AG08396 (cell line): ENCODE results near the gene DMPK.

Experiments used
- DNase-seq: peaks from one replicate; pipeline ENCODE4 v3.0.0; 2012; ENCODE audit warnings: low spot score, mixed read lengths

The DMPK gene

DNA sequence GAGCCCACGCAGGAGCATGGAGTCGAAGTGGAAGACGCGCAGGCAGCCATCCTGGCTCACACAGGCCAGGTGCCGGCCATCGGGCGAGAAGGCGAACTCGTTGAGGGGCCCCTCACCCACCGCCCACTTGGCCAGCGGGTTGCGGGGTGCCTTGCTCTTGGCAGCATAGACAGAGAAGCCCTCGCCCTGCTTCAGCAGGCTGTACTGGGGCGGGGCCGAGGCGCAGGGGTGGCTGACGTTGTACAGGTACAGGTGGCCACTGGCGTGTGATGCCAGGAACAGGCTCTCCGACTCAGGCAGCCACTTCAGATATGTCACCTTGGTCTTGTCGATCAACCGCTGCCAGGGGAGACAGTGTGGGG, 4.2 kb upstream of the DMPK start:
- no peak for DNase-seq

DNA sequence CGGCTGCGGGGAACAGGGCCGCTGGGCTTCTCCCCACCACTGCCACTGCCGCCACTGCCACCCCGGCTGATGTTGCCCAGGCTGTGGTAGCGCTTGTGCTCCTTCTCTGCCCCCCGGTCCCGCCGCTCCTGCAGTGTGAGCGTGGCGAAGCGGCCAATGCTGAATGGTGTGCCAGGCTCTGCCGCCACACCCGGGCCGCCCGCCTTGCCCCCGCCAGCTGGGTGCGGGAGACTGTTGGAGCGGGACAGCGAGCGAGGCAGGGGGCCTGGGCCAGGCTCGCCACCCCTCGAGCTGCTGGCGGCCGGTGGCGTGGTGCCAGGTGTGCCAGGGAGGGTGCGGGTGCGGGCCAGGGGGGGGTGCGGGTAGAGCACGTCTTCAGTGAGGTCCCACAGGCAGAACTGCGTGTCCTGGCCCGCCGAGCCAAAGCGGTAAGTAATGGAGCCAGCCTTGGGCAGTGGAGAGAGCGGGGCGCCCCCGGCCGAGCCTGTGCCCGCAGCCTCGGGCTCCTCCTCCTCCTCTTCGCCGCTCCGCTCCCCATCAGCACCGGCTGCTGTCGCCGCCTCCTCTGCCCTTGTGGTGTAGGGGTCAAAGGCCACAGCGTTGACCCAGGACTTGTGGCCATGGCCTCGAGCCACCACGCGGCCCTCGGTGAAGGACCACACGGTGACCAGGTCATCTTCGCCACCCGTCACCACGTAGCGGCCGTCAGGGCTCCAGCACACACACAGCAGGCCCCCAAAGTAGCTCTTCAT, 3.7 kb upstream of the DMPK start:
- DNase-seq: no peak

DNA sequence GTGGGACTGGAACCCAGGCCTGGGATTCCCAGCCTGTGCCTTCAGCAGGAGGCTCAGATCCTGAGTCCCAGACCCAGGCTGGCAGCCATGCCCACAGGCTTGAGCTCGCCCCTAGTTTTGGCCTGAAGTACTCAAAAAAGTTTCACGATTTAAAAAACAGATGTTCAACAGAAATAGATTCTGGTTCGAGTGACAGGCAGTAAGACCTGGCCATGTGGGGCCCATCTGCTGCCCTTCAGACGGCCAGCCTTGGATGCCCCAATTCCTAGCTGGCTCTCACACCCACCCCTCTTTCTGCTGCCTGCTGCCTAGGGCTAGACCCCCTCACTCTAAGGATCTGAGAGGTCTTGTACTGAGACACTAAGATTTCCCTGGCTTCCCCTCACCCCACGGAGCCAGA, 2.8 kb upstream of the DMPK start:
- DNase-seq: no peak

DNA sequence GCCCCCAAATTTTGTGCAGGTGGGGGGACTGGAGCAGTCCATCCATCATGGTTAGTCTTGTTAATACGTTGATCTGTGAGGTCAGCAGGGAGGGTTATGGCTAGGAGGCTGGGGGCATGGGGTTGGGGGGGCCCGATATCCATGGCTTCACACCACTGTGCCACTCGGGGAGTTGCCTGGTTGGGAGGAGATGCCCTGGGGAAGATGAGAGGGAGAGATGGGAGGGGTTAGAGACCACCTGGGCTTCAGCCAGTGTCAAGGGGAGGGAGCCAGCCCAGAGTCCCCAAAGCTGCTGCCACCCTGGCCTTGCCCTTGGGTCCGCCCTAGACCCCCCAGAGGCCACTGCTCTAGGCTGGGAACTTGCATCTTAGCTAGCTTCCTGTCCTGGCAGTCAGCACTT, 1.8 kb upstream of the DMPK start:
- DNase-seq: no peak

DNA sequence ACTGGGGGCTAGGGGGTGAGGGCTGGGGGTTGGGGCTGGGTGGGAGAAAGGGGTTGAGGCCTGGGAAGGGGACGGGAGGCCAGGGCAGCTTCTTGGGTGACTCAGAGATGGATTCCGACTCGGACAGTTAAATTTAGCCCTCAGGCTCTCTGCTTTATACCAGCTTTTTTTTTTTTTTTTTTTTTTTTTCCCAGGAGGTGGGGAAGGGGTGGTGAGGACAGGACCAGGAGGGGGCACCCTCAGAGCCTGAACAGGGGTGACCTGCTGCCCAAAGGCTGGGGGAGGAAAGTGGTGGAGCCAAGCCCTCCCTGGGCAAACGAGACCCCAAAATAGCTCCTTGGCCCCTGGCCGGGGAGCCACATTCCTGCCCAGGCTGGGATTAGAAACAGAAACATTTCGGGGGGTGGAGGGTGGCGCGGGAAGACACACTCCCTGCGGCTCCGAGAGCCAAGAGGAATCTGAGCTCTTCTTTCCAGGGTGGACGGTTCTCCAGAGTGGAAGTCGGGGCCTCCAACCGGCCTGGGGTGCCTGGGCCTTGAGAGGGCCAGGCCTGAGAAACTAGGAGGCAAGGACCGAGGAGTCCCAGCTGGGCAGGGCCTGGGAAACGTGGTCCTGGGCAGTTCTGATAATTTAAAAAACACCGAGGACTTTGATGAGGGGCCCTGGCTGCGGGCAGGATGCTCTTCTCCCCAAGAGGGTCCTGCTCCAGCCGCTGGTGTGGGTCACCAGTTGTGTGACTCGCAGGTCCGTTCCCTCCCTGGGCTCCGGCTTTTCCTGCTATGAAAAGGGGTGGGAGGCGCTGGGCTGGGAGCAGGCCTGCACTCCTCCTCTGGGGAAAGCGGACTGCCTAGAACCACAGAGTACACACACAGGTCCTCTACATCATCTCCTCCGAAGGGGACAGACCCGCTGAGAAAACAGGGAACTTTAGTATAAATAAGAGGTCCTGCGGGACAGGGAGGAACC, 813 bp upstream of the DMPK start:
- DNase-seq: peak; percentile 88

DNA sequence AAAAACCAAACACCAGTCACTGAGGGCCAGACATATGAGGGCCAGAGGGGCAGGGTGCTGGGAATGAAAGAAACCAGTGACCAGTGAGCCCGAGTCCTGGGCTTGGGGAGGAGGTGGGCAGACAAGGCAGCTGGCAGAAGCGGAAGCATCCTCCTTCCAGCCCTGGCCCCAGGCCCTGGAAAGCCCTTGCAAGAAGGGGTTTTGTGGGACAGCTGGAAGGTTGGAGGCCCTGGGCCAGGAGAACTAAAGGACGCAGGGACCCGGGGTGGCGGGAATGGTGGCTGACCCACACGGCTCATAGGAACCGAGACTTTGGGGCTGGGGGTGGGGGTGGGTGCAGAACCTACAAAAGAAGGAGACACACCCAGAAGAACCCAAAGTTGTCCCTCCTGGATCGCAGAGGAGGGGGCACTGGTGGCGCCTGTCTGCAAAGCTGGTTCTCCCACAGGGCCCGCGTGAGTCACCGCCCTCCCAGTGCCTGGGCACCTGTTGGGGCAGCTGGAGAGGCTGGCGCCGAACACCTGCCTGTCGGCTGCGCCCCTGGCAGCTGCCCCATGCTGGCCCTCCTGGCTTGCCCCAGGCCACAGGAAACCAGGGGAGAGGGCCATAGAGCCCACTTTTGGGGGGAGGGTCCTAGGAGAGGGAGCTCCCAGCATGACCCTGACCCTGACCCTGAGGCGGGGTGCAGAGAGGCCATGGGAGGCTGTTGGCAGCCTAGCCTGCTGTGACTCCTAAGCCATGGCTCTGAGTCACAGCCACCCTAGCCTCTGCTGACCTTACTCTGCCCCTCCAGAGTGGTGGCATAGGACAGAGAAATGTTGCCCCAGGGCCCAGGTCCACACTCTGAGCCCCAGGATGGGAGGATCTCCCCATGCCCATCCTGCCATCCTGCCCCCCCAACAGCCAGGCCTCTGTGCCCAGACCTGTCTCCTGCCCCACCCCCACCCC, 802 bp downstream of the DMPK start:
- peak; percentile 67 for DNase-seq

DNA sequence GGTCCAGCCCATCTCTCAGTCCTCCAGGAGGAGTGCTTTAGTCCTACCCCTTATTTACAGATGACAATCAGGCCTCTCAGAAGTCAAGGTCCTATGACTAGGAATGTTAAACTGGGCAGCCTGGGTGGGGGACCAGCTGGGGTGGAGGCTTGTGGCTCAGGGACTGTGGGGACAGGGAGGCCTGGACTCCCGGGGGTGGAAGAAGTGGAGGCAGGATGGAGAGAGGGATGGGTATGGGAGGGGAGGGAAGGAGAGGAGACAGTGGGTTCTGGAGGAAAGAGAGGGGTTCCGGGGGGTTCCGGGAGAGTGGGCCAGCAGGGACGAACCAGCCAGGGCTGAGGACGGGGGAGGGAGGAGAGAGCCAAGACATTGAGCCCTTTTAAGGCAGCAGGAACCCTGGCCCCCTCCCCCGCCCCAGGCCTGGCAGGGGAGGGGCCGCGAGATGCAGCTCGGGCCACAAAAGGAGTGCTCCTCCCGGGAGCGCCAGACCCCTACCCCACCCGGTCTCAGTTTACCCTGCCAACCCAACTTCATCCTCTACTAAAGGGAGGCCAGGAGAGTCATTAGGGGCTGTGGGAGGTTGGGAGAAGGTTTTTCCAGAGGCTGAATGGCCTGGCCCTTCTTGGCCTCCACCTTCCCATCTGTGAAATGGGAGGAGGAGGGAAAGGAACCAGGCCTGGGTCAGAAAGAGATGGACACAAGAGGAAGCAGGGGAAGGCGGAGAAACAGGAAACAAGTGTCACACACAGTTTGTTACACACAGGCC, 1.7 kb downstream of the DMPK start:
- DNase-seq: no peak

DNA sequence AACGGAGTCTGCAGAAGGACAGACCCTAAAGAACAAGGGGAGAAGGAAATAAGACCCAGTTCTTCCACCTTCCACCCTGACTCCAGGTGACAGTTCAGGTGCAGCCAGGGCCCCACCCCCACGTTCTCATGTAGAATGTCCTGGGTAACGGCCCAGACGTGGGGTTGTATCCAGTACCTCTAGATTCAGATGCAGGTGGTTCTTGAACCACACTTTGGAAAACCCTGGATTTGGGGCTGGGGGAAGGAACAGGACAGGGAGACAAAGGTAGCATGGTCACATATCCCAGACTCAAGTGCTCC, 2.2 kb downstream of the DMPK start:
- DNase-seq: no peak

DNA sequence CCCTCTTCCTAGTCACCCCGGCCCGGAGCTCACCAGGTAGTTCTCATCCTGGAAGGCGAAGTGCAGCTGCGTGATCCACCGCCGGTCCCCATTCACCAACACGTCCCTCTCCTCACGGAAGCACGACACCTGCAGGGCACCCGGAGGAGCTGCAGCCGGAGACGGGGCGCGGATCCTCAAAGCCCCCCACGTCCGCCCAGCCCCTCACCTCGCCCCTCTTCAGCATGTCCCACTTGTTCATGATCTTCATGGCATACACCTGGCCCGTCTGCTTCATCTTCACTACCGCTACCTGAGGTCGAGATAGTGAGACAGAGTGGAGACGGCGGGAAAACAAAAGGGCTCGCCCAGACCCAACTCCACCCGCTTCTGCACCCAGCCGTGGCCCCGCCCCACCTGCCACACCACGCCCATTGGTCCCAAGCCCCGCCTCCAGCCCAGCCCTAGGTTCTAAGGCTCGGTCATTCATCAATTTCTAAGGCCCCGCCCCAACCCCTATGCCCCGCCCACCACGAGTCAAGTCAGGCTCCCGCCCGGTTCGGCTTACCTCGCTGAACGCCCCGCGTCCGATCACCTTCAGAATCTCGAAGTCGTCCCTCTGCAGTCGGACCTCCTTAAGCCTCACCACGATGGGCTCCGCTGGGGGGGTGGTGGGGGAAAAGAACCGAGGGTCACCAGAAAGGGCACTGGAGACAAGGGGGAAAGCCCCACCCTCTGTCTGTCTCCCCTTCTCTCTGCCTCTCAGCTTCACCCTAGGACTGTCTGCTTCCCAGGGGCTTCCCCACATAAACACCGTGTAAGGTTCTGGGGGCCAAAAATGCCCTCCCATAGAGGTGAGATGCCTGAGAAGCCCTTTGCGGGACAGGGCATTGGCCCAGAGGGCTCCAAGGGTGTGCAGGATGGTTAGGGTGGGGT, 2.8 kb downstream of the DMPK start:
- peak; percentile 75 for DNase-seq

DNA sequence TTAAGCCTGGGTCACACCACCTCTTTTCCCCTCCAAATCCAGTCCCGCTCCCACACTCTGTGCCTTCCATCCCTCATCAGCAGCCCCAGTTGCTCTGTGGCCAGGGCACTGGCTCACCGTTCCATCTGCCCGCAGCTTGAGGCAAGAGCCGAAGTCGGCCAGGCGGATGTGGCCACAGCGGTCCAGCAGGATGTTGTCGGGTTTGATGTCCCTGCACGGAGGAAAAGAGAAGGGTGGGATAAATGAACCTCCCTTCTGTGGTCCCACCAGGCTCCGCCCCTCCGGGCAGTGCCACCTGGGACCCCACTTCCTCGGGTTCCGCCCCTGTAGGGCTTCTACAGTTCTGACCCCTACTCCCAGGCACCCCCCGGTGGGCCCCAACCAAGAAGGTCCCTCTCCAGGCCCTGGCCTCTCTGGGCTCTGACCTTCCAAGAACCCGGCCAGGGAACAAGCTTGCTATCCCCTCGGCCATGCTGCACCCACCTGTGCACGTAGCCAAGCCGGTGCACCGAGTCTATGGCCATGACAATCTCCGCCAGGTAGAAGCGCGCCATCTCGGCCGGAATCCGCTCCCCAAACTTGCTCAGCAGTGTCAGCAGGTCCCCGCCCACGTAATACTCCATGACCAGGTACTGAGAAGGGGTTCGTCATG, 4.2 kb downstream of the DMPK start:
- no peak for DNase-seq

DNA sequence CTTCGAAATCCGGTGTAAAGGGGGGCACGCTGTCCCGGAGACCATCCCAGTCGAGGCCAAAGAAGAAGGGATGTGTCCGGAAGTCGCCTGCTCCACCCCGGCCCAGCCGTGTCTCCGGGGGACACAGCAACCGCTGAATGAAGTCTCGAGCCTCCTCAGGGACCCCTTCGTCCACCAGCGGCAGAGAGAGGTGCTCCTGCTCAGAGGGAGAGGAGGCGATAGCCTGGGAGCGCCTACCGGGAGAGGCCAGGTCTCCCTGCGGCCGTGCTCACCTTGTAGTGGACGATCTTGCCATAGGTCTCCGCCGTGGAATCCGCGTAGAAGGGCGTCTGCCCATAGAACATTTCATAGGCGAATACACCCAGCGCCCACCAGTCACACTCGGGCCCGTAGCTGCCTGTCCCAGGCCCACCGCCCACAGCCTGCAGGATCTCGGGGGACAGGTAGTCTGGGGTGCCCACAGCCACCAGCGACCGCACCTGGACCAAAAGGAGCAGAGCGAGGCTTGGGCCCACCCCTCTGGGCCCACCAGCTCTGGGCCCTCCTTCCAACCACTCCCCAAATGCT, 4.8 kb downstream of the DMPK start:
- no peak for DNase-seq

DNA sequence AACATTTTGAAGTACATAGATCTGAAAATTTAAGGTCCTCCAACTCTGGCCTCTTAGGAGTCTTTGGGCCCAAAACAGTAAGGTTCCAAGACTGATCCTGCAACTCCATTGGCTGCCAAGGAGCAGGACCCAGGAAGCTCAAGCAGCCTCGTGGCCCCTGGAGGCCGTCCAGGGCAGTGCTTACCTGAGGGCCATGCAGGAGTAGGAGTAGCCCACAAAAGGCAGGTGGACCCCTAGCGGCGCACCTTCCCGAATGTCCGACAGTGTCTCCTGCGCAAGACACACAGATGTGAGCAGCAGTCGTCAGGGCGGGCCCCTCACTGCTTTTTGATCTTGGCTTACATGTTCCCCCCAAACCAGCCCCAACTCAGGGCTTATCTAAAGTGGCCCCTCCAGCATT, 7.5 kb downstream of the DMPK start:
- DNase-seq: no peak

DNA sequence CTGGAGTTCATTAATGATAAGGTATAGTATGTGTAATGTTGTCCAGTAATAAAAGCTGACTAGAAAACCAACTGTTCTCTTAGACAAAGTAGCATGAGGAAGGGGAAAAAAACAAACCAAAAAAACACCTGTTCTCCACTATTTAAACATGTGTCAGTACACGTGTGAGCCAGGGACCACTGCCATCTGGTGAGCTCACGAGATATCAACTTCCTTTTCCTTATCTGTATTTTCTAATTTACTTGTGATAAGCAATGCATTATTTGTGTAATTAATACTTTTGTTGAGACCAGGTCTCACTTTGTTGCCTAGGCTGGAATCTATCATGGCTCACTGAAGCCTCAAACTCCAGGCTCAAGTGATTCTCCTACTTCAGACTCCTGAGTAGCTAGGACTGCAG, 8.9 kb downstream of the DMPK start:
- no peak for DNase-seq

DNA sequence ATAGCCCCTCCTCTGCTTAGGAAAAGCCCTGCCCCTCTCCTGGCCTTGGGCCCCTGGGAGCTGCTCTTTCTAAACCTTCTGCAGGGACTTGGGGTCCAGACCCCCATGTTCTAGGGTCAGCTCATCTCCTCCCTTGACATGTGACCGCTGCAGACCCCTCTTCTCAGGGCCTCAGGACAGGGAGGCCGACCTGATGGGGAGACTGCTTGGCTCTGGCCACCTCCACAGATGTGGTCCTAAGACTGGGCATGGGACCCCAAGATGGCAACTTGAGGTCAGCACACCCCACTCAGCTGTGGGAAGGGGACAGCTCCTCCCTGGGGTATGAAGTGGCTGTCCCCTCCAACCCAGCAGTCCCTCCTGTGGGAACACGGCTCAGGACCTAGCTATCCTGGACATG, 9.4 kb downstream of the DMPK start:
- no peak for DNase-seq

DNA sequence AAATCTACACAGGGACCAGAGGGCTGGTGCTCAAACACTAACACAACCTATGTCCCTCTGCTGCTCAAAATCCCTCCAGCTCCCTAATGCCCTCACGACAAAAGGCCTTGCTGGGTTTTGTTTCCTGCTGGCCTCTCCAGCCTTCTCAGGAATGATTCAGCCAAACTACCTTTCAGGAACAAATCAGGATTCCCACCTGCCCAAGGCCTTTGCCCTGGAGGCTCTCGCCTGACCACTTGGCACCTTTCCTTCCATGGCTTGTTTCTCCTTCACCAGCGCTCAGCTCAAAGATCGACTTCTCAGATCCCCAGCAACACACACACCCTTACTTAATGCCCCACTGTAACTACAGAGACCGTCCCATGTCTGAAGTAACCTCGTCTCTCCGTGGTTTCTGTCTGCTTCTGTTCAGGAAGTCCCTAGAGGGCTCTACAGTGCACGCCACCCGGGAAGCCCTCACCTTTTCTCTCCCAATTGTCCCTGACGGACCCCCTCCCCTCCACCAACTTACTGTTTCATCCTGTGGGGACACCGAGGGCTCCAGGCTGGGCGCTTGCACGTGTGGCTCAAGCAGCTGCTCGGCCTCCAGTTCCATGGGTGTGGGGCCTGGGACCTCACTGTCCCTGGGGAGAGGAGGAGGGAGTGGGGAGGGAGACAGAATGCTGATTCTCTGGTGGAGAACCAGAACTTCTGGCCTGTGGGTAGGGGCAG, 10.0 kb downstream of the DMPK start:
- no peak for DNase-seq

DNA sequence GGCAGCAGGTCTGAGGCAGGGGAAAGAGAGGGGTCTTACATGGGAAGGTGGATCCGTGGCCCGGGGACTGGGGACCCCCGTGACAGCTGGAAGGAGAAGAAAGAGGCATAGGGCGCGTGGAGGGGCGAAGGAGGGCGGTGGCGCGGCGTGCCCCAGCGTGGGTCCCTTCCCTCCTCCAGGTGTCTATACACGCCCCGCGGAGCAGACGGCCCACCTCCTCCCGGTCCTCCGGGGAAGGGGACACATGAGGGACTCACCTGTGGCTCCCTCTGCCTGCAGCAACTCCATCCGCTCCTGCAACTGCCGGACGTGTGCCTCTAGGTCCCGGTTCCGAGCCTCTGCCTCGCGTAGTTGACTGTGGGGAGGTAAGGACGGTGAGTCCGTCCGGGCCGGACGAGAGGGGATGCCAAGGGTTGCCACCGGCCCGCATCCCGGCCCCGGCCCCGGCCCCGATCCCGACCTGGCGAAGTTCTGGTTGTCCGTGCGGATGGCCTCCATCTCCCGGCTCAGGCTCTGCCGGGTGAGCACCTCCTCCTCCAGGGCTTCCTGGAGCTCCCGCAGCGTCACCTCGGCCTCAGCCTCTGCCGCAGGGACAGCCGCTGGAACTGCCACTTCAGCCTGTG, 10.9 kb downstream of the DMPK start:
- no peak for DNase-seq

DNA sequence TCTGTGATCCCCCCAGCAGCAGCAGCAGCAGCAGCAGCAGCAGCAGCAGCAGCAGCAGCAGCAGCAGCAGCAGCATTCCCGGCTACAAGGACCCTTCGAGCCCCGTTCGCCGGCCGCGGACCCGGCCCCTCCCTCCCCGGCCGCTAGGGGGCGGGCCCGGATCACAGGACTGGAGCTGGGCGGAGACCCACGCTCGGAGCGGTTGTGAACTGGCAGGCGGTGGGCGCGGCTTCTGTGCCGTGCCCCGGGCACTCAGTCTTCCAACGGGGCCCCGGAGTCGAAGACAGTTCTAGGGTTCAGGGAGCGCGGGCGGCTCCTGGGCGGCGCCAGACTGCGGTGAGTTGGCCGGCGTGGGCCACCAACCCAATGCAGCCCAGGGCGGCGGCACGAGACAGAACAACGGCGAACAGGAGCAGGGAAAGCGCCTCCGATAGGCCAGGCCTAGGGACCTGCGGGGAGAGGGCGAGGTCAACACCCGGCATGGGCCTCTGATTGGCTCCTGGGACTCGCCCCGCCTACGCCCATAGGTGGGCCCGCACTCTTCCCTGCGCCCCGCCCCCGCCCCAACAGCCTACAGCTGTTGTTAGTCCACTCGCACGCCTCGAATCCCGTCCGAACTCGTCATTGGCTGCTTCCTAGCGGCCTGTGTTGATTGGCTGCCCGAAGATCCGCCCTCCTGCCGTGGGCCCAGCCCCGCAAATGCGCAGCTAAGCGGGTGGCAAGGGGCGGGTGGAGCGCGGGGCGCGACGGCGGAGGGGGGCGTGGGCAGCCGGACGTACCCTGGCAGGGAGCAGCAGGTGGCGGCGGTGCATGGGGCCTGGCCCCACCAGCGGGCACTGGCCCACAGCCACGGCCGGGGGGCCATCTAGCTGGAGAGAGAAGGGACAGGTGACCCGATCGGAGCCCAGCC, 11.8 kb downstream of the DMPK start:
- DNase-seq: peak; percentile 98

DNA sequence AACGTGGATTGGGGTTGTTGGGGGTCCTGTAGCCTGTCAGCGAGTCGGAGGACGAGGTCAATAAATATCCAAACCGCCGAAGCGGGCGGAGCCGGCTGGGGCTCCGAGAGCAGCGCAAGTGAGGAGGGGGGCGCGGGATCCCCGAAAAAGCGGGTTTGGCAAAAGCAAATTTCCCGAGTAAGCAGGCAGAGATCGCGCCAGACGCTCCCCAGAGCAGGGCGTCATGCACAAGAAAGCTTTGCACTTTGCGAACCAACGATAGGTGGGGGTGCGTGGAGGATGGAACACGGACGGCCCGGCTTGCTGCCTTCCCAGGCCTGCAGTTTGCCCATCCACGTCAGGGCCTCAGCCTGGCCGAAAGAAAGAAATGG, 12.5 kb downstream of the DMPK start:
- DNase-seq: no peak
